Thyroid gland (tissue), 4 donors: ENCODE data around the gene SCYL3.

Source experiments
- POLR2A ChIP-seq, 2 donors: fragments of 450-650 bp; IDR thresholded peaks; one replicate each; pipeline ENCODE4 v1.6.1; 2017; ENCODE audit warnings: antibody characterized with exemption in 2 of 2, mild to moderate bottlenecking in 2 of 2, moderate library complexity in 1 of 2
- TF ChIP-seq, protein P1 (sequence below), 6 experiments: fragments of 200-600 bp in 3 of 6; fragments of 450-650 bp in 3 of 6; sonication (generic) in 3 of 6; IDR thresholded peaks; one replicate each; pipeline ENCODE4 v1.5.1; 2016 to 2019; ENCODE audit warnings: antibody characterized with exemption in 6 of 6, mild to moderate bottlenecking in 2 of 6, inconsistent platforms in 1 of 6, moderate library complexity in 1 of 6

- TF ChIP-seq POLR2A (IDR thresholded peaks at IDR 0.05) = no peak
- TF ChIP-seq, protein P1, sequence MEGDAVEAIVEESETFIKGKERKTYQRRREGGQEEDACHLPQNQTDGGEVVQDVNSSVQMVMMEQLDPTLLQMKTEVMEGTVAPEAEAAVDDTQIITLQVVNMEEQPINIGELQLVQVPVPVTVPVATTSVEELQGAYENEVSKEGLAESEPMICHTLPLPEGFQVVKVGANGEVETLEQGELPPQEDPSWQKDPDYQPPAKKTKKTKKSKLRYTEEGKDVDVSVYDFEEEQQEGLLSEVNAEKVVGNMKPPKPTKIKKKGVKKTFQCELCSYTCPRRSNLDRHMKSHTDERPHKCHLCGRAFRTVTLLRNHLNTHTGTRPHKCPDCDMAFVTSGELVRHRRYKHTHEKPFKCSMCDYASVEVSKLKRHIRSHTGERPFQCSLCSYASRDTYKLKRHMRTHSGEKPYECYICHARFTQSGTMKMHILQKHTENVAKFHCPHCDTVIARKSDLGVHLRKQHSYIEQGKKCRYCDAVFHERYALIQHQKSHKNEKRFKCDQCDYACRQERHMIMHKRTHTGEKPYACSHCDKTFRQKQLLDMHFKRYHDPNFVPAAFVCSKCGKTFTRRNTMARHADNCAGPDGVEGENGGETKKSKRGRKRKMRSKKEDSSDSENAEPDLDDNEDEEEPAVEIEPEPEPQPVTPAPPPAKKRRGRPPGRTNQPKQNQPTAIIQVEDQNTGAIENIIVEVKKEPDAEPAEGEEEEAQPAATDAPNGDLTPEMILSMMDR (IDR thresholded peaks at IDR 0.05) = no peak
These were observed 79.4 kb downstream of the SCYL3 start for GRCh38 chr1:169814265-169814664.
